B cell (primary cell): Measurements from ENCODE around the gene ARL14EPL. TPM values are rescaled to one million over a fixed set of nuclear protein-coding genes. Genes with fewer than 3 reads are reported as not detected.
A peak's percentile ranks its signal among the peaks of the same experiment; 100 is the strongest.

Experiments used
- ATAC-seq: fragments of 200-7000 bp; cut with Tn5 transposase; one replicate; pipeline ENCODE4 v1.10.0; 2021; ENCODE audit warnings: low read depth, mild to moderate bottlenecking, moderate number of reproducible peaks, moderate library complexity
- CTCF ChIA-PET: fragments of 350-600 bp; sonication (Branson Sonifier 250); formaldehyde crosslinking; loops from one replicate; lab custom pipeline; 2021; ENCODE audit warnings: antibody characterized with exemption, inconsistent platforms; lab: Charles Lee
- POLR2A ChIA-PET: fragments of 350-600 bp; sonication (Branson Sonifier 250); formaldehyde crosslinking; loops from one replicate; lab custom pipeline; 2021; ENCODE audit warnings: antibody characterized with exemption; lab: Charles Lee
- DNase-seq: peaks from one replicate; pipeline ENCODE4 v3.0.0; 2013
- H2AFZ ChIP-seq: 2 replicates; pipeline ENCODE4 v1.6.1; 2012; ENCODE audit warnings: mild to moderate bottlenecking, low read depth, low read length; ENCODE audit not compliant: insufficient read depth, poor library complexity, severe bottlenecking
- H3K27ac ChIP-seq, 2 donors: 1 replicate in 1 of 2; 2 replicates in 1 of 2; pipeline ENCODE4 v1.5.1; 2012 to 2013; ENCODE audit warnings: low read length in 2 of 2, mild to moderate bottlenecking in 2 of 2, moderate library complexity in 1 of 2
- H3K27me3 ChIP-seq, 4 experiments: fragments of 200-600 bp in 1 of 4; sonication (generic) in 1 of 4; replicated peaks in 1 of 4; 1 replicate in 2 of 4; 2 replicates in 2 of 4; pipeline versions ENCODE4 v1.6.1 to v1.7.0; 2013 to 2016; ENCODE audit warnings: low read length in 3 of 4, mild to moderate bottlenecking in 2 of 4, mixed read lengths in 1 of 4, moderate library complexity in 1 of 4; ENCODE audit not compliant: insufficient read depth in 4 of 4, control insufficient read depth in 3 of 4; ENCODE audit errors: control extremely low read depth in 1 of 4
- H3K36me3 ChIP-seq, 2 experiments: replicated peaks in 1 of 2; 1 replicate in 1 of 2; 2 replicates in 1 of 2; pipeline versions ENCODE4 v1.6.1 to v1.7.1; 2013; ENCODE audit warnings: low read length in 1 of 2; ENCODE audit not compliant: insufficient read depth in 2 of 2, control insufficient read depth in 1 of 2; ENCODE audit errors: control extremely low read depth in 1 of 2, extremely low read depth in 1 of 2
- H3K4me1 ChIP-seq, 2 donors: fragments of 200-600 bp in 1 of 2; sonication (generic) in 1 of 2; 1 replicate in 1 of 2; 2 replicates in 1 of 2; pipeline versions ENCODE4 v1.5.1 to v1.6.1; 2013 to 2017; ENCODE audit warnings: low read length in 2 of 2; ENCODE audit not compliant: control insufficient read depth in 2 of 2, insufficient read depth in 2 of 2
- H3K4me2 ChIP-seq: replicated peaks from 2 replicates; pipeline ENCODE3; 2012; ENCODE audit warnings: mild to moderate bottlenecking, low read depth, low read length; ENCODE audit not compliant: poor library complexity, severe bottlenecking
- H3K4me3 ChIP-seq, 5 experiments: fragments of 200-600 bp in 1 of 5; sonication (generic) in 1 of 5; 1 replicate in 3 of 5; 2 replicates in 2 of 5; pipeline versions ENCODE4 v1.5.1 to v1.7.0; 2011 to 2016; ENCODE audit warnings: low read length in 4 of 5, mild to moderate bottlenecking in 4 of 5, low read depth in 2 of 5, control low read depth in 1 of 5, moderate library complexity in 1 of 5; ENCODE audit not compliant: insufficient read depth in 1 of 5; ENCODE audit errors: control extremely low read depth in 1 of 5, extremely low read depth in 1 of 5
- H3K79me2 ChIP-seq: fragments of 200-600 bp; sonication (generic); one replicate; pipeline ENCODE4 v1.6.0; 2016; ENCODE audit warnings: low read length; ENCODE audit not compliant: control insufficient read depth, insufficient read depth
- H3K9ac ChIP-seq: fragments of 200-600 bp; sonication (generic); 2 replicates; pipeline ENCODE4 v1.6.1; 2017; ENCODE audit warnings: mild to moderate bottlenecking, low read length, moderate library complexity
- H3K9me3 ChIP-seq, 3 donors: one replicate each; pipeline versions ENCODE4 v1.6.1 to v1.7.1; 2013; ENCODE audit warnings: low read length in 2 of 3; ENCODE audit not compliant: control insufficient read depth in 2 of 3, insufficient read depth in 1 of 3; ENCODE audit errors: control extremely low read depth in 1 of 3
- H4K20me1 ChIP-seq: 2 replicates; pipeline ENCODE4 v1.6.0; 2012; ENCODE audit warnings: mild to moderate bottlenecking, low read length; ENCODE audit not compliant: insufficient read depth, control insufficient read depth, poor library complexity, severe bottlenecking
- H3K27ac Mint-ChIP-seq: one replicate; pipeline ENCODE4 v1.8.0; 2021; ENCODE audit warnings: mixed read lengths
- H3K27me3 Mint-ChIP-seq: one replicate; pipeline ENCODE4 v1.8.0; 2021; ENCODE audit warnings: mixed read lengths
- H3K4me1 Mint-ChIP-seq: one replicate; pipeline ENCODE4 v1.8.0; 2021; ENCODE audit warnings: mixed read lengths
- H3K4me3 Mint-ChIP-seq: one replicate; pipeline ENCODE4 v1.8.0; 2021; ENCODE audit warnings: mixed read lengths
- H3K9me3 Mint-ChIP-seq: one replicate; pipeline ENCODE4 v1.8.0; 2022; ENCODE audit warnings: mixed read lengths; ENCODE audit not compliant: insufficient read depth
- EZH2 ChIP-seq: IDR thresholded peaks from 2 replicates; pipeline ENCODE4 v1.6.1; 2012; ENCODE audit warnings: borderline replicate concordance, low read depth, mild to moderate bottlenecking, moderate library complexity, low read length; ENCODE audit not compliant: insufficient read depth, poor library complexity, severe bottlenecking
- WGBS: methylation state at CpG from one replicate; pipeline ENCODE4 v1.1.5; 2013; ENCODE audit warnings: missing lambda C conversion rate; ENCODE audit not compliant: insufficient coverage; 5-methylcytosine and 5-hydroxymethylcytosine counted together
- intact Hi-C: fragments of 100-400 bp; cut with micrococcal nuclease; formaldehyde crosslinking; loops from one replicate; pipeline ENCODE4 v1.10.0; 2022
- polyA plus RNA-seq: library from polyadenylated mRNA; depleted of rRNA; stranded (reverse); fragments of >200 nt; gene quantifications from 2 replicates; pipeline ENCODE4 v1.2.3, GENCODE V29; 2012
- total RNA-seq, 2 donors: library from RNA; stranded (reverse); fragments of 120-200 nt in 1 of 2; gene quantifications; 1 replicate in 1 of 2; 2 replicates in 1 of 2; pipeline versions ENCODE4 v1.2.3 to v1.2.4, GENCODE V29; 2013 to 2022
- TF ChIP-seq, protein P1 (sequence below): fragments of 200-600 bp; IDR thresholded peaks from one replicate; pipeline ENCODE4 v1.8.0; 2022; ENCODE audit warnings: antibody characterized with exemption, mild to moderate bottlenecking

ARL14EPL gene
- total and polyA plus RNA-seq, 2 donors (not counting 1 experiment from before 2014, with no cell fraction given), result 0.19 TPM; not detected in 1

GRCh38 chr5:116088062-116088461 lies 55.8 kb downstream of the ARL14EPL start:
- no peak overlapping the region for H3K4me2 ChIP-seq
- peaks cover 16 to 19% of the 10 kb centered on the region in 2 donors for H3K4me1 ChIP-seq
- no peaks in the 10 kb centered on the region for H4K20me1 ChIP-seq
- no peak overlapping the region for H3K9ac ChIP-seq
- Mint-ChIP-seq H3K27me3 (no peaks in the 10 kb centered on the region), H3K4me1 (peaks cover 27% of the 10 kb centered on the region), H3K4me3 (no peak overlapping the region), H3K9me3 (no peaks in the 10 kb centered on the region), H3K27ac (no peak overlapping the region)
- no peaks in the 10 kb centered on the region for H3K9me3 ChIP-seq
- peak overlapping the region in 1 of 2 donors; percentile 38 for H3K27ac ChIP-seq
- POLR2A ChIA-PET, result no interaction called here
- intact Hi-C loops, result no loop called here
- H3K4me3 ChIP-seq, result no peak overlapping the region
- TF ChIP-seq EZH2, result no peak
- TF ChIP-seq, protein P1, sequence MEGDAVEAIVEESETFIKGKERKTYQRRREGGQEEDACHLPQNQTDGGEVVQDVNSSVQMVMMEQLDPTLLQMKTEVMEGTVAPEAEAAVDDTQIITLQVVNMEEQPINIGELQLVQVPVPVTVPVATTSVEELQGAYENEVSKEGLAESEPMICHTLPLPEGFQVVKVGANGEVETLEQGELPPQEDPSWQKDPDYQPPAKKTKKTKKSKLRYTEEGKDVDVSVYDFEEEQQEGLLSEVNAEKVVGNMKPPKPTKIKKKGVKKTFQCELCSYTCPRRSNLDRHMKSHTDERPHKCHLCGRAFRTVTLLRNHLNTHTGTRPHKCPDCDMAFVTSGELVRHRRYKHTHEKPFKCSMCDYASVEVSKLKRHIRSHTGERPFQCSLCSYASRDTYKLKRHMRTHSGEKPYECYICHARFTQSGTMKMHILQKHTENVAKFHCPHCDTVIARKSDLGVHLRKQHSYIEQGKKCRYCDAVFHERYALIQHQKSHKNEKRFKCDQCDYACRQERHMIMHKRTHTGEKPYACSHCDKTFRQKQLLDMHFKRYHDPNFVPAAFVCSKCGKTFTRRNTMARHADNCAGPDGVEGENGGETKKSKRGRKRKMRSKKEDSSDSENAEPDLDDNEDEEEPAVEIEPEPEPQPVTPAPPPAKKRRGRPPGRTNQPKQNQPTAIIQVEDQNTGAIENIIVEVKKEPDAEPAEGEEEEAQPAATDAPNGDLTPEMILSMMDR, result no peak
- DNase-seq (no peak), ATAC-seq (no peak)
- peaks cover 25% of the 10 kb centered on the region for H3K79me2 ChIP-seq
- H3K27me3 ChIP-seq, result no peaks in the 10 kb centered on the region
- no peak overlapping the region for H2AFZ ChIP-seq
- CTCF ChIA-PET, result no interaction called here
- peaks cover 8 to 23% of the 10 kb centered on the region in 2 experiments for H3K36me3 ChIP-seq

DNA sequence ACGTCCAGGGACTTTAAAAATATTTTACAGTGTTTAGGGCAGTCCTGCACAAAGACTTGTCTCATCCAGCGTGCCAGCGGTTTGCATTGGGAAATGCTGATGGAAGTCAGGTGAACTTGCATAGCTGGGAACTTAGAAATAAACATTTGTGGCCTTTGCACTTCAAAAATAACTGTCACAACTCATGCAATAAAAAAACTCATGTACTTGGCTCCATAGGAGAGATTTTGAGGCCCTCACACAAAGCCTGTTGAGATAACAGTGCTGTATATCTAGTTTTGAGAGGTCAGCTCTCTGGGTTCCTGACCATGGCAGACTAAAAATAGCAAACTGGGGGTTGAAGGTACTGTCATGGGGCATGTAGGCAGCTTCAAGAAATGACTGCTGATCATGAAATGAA lies 58.0 kb downstream of the ARL14EPL start:
- Mint-ChIP-seq H3K27ac (no peak overlapping the region), H3K4me1 (peaks cover 15% of the 10 kb centered on the region), H3K9me3 (no peaks in the 10 kb centered on the region), H3K4me3 (no peak overlapping the region), H3K27me3 (no peaks in the 10 kb centered on the region)
- no peaks in the 10 kb centered on the region for H3K9me3 ChIP-seq
- intact Hi-C loops, result no loop called here
- ChIA-PET CTCF (no interaction called here), POLR2A (no interaction called here)
- peaks cover 6 to 9% of the 10 kb centered on the region in 2 donors for H3K4me1 ChIP-seq
- DNase-seq, result no peak
- no peak overlapping the region for H3K4me3 ChIP-seq
- H3K9ac ChIP-seq, result no peak overlapping the region
- H3K4me2 ChIP-seq, result no peak overlapping the region
- no peaks in the 10 kb centered on the region for H3K27me3 ChIP-seq
- no peak overlapping the region for H2AFZ ChIP-seq
- peaks cover 12% of the 10 kb centered on the region for H3K79me2 ChIP-seq
- TF ChIP-seq, protein P1, result no peak
- TF ChIP-seq EZH2, result no peak
- ATAC-seq, result no peak
- no peak overlapping the region for H3K27ac ChIP-seq
- WGBS, result 100% methylated on average over 1 of the region's 3 CpGs
- peaks cover 8 to 44% of the 10 kb centered on the region in 2 experiments for H3K36me3 ChIP-seq
- H4K20me1 ChIP-seq, result no peaks in the 10 kb centered on the region
